K562 (cell line): ENCODE results near the gene ANKLE1. TPM values are rescaled to one million over a fixed set of nuclear protein-coding genes. Genes with fewer than 3 reads are reported as not detected.

Experiments used
- ARID1B ChIP-seq: fragments of 450-650 bp; IDR thresholded peaks from 2 replicates; pipeline ENCODE4 v1.6.1; 2016; ENCODE audit warnings: antibody characterized with exemption, mild to moderate bottlenecking, inconsistent platforms
- CXXC5 ChIP-seq: fragments of 250-450 bp; sonication (Bioruptor Pico); IDR thresholded peaks from 2 replicates; pipeline ENCODE4 v1.8.0; 2022; ENCODE audit warnings: inconsistent platforms, mild to moderate bottlenecking, moderate library complexity
- DPF2 ChIP-seq: fragments of 450-650 bp; IDR thresholded peaks from 2 replicates; pipeline ENCODE4 v1.6.1; 2016
- E2F1 ChIP-seq: sonication (generic); formaldehyde crosslinking; IDR thresholded peaks from 2 replicates; pipeline ENCODE4 v1.8.1; 2023; ENCODE audit warnings: mild to moderate bottlenecking, missing genetic modification reagents, moderate library complexity
- FOXM1 ChIP-seq, 2 experiments: fragments of 450-650 bp in 1 of 2; sonication (generic) in 1 of 2; formaldehyde crosslinking in 1 of 2; IDR thresholded peaks; 2 replicates each; pipeline versions ENCODE4 v1.6.1 to v1.9.0; 2017 to 2022; ENCODE audit warnings: low read depth in 2 of 2, mild to moderate bottlenecking in 2 of 2, missing genetic modification reagents in 1 of 2, moderate library complexity in 1 of 2
- HMGN3 ChIP-seq: IDR thresholded peaks from 2 replicates; pipeline ENCODE4 v1.6.1; 2011; ENCODE audit warnings: borderline replicate concordance, low read depth, mild to moderate bottlenecking, mixed read lengths, low read length; ENCODE audit not compliant: insufficient read length; ENCODE audit errors: extremely low read depth
- HNRNPUL1 ChIP-seq: fragments of 200-400 bp; formaldehyde crosslinking; IDR thresholded peaks from 2 replicates; pipeline ENCODE4 v1.6.1; 2017; ENCODE audit warnings: low read length
- LCOR ChIP-seq: sonication (generic); formaldehyde crosslinking; IDR thresholded peaks from 2 replicates; pipeline ENCODE4 v1.8.0; 2022; ENCODE audit warnings: mild to moderate bottlenecking, missing genetic modification reagents
- MTA3 ChIP-seq: fragments of 450-650 bp; formaldehyde crosslinking; IDR thresholded peaks from 2 replicates; pipeline ENCODE4 v1.6.1; 2017; ENCODE audit warnings: mild to moderate bottlenecking, borderline replicate concordance
- MTF1 ChIP-seq: fragments of 250-450 bp; sonication (Bioruptor Pico); IDR thresholded peaks from 2 replicates; pipeline ENCODE4 v1.9.0; 2021; ENCODE audit warnings: moderate library complexity, mild to moderate bottlenecking, inconsistent platforms, borderline replicate concordance
- MYBL2 ChIP-seq, 2 experiments: fragments of 450-650 bp in 1 of 2; sonication (generic) in 1 of 2; formaldehyde crosslinking in 1 of 2; IDR thresholded peaks; 2 replicates each; pipeline versions ENCODE4 v1.6.1 to v1.8.1; 2017 to 2022; ENCODE audit warnings: borderline replicate concordance in 1 of 2, inconsistent platforms in 1 of 2, low read depth in 1 of 2, mild to moderate bottlenecking in 1 of 2, missing genetic modification reagents in 1 of 2, moderate library complexity in 1 of 2
- NFE2 ChIP-seq: IDR thresholded peaks from 2 replicates; pipeline ENCODE4 v1.6.1; 2014; ENCODE audit warnings: antibody characterized with exemption, low read depth
- SMAD2 ChIP-seq: fragments of 150-350 bp; IDR thresholded peaks from 2 replicates; pipeline ENCODE4 v1.6.1; 2014; ENCODE audit warnings: low read depth, mild to moderate bottlenecking, low read length
- TAL1 ChIP-seq: fragments of 450-650 bp; IDR thresholded peaks from 2 replicates; pipeline ENCODE4 v1.6.1; 2016; ENCODE audit warnings: mild to moderate bottlenecking
- ZBTB1 ChIP-seq: sonication (generic); formaldehyde crosslinking; IDR thresholded peaks from 2 replicates; pipeline ENCODE4 v1.8.1; 2023; ENCODE audit warnings: missing genetic modification reagents, low read depth, mild to moderate bottlenecking, borderline replicate concordance
- ZNF57 ChIP-seq: fragments of 450-650 bp; formaldehyde crosslinking; IDR thresholded peaks from 2 replicates; pipeline ENCODE4 v1.4.0; 2020; ENCODE audit warnings: mild to moderate bottlenecking, moderate library complexity
- ZNF592 ChIP-seq: fragments of 450-650 bp; IDR thresholded peaks from 2 replicates; pipeline ENCODE4 v1.6.1; 2017; ENCODE audit warnings: antibody characterized with exemption, mild to moderate bottlenecking
- polyA plus RNA-seq, 8 experiments: library from polyadenylated mRNA; depleted of rRNA in 4 of 8; stranded (reverse) in 5 of 8; unstranded in 3 of 8; fragments of >200 nt; fragmentation: Nextera tagmentation in 2 of 8; fragmentation: Illumina TruSeq in 1 of 8; extraction: Ambion mirVana in 2 of 8; extraction: Trizol in 1 of 8; gene quantifications; 2 replicates each; pipeline versions ENCODE4 v1.2.1 to v1.2.3, GENCODE V29; 2011 to 2014; ENCODE audit warnings: inconsistent platforms in 1 of 8, missing spikeins in 1 of 8
- total RNA-seq, 7 experiments: library from RNA; depleted of rRNA in 6 of 7; stranded (reverse); fragments of >200 nt in 6 of 7; fragmentation: Illumina TruSeq in 2 of 7; extraction: Trizol in 2 of 7; gene quantifications; 2 replicates each; pipeline versions ENCODE4 v1.2.1 to v1.2.3, GENCODE V29; 2011 to 2021; ENCODE audit warnings: low replicate concordance in 1 of 7
- TF ChIP-seq, protein P1 (sequence below): fragments of 250-450 bp; sonication (Bioruptor Pico); IDR thresholded peaks from 2 replicates; pipeline ENCODE4 v1.8.0; 2021; ENCODE audit warnings: moderate library complexity, mild to moderate bottlenecking, inconsistent platforms
- TF ChIP-seq, protein P2 (sequence below): fragments of 450-650 bp; IDR thresholded peaks from 2 replicates; pipeline ENCODE4 v1.7.0; 2016; ENCODE audit warnings: borderline replicate concordance

Gene ANKLE1
- total and polyA plus RNA-seq, 9 of the 15 experiments (the other 6 are each of a cell fraction or from before 2014, with no cell fraction given): 0.63 to 9.2 (median 2.9) TPM

- TF ChIP-seq E2F1 (CRISPR knock-in tag): no peak
- TF ChIP-seq DPF2: peak; percentile 44; the same call in 1 of the 2 replicates
- TF ChIP-seq MTA3: 0 out of 2 replicates have a peak, but pooled peaks have one; percentile 34
- TF ChIP-seq, protein P1, sequence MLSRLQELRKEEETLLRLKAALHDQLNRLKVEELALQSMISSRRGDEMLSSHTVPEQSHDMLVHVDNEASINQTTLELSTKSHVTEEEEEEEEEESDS (CRISPR knock-in tag): no peak
- TF ChIP-seq ZNF592: peak; percentile 61; the same call in 1 of the 2 replicates
- TF ChIP-seq HMGN3: no peak
- peak; percentile 38; the same call in 1 of the 2 replicates for TF ChIP-seq ZBTB1
- no peak for TF ChIP-seq MYBL2 (IDR thresholded peaks at IDR 0.05; ENCODE audit: low read depth)
- no peak for TF ChIP-seq MYBL2 (CRISPR knock-in tag; IDR thresholded peaks at IDR 0.05; ENCODE audit: borderline replicate concordance)
- TF ChIP-seq CXXC5 (CRISPR knock-in tag): peak; percentile 49; the same call in 1 of the 2 replicates
- TF ChIP-seq, protein P2, sequence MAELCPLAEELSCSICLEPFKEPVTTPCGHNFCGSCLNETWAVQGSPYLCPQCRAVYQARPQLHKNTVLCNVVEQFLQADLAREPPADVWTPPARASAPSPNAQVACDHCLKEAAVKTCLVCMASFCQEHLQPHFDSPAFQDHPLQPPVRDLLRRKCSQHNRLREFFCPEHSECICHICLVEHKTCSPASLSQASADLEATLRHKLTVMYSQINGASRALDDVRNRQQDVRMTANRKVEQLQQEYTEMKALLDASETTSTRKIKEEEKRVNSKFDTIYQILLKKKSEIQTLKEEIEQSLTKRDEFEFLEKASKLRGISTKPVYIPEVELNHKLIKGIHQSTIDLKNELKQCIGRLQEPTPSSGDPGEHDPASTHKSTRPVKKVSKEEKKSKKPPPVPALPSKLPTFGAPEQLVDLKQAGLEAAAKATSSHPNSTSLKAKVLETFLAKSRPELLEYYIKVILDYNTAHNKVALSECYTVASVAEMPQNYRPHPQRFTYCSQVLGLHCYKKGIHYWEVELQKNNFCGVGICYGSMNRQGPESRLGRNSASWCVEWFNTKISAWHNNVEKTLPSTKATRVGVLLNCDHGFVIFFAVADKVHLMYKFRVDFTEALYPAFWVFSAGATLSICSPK: no peak
- peak; percentile 41 for TF ChIP-seq TAL1
- 0 out of 2 replicates have a peak, but pooled peaks have one; percentile 29 for TF ChIP-seq LCOR (CRISPR knock-in tag)
- TF ChIP-seq MTF1 (CRISPR knock-in tag): no peak
- TF ChIP-seq HNRNPUL1: no peak
- TF ChIP-seq ZNF57: no peak
- peak; percentile 51; the same call in 1 of the 2 replicates for TF ChIP-seq ARID1B
- no peak for TF ChIP-seq SMAD2
- no peak for TF ChIP-seq FOXM1 (IDR thresholded peaks at IDR 0.05; ENCODE audit: low read depth)
- no peak for TF ChIP-seq FOXM1 (CRISPR knock-in tag; IDR thresholded peaks at IDR 0.05; ENCODE audit: low read depth)
- TF ChIP-seq NFE2: no peak
These were observed at the start of gene ANKLE1 (continued) for GRCh38 chr19:17281391-17282304.
